ENCODE measurements around the gene KIF18A.
A peak's percentile ranks its signal among the peaks of the same experiment; 100 is the strongest.
"Not testable (repeated sequence)": the region's sequence is repeated elsewhere in the genome, so short reads cannot be mapped to it uniquely, and the experiment has no call there.

KIF18A gene

GRCh38 chr11:28107750-28108618, at the start of gene KIF18A, which contains the start of gene METTL15:
Gene KIF18A (minus strand): TSS chr11:28108156. CDS start chr11:28097947, 10,209 bp downstream.
Gene METTL15 (plus strand): TSS chr11:28108388. CDS start chr11:28113335, 4,947 bp downstream.
- DNase-seq, result peak; percentile 99

- no peak for DNase-seq
Observed at GRCh38 chr11:28153586-28153985, 45.6 kb upstream of the KIF18A start.

- no peak for DNase-seq
Observed at GRCh38 chr11:28152743-28153142, 44.8 kb upstream of the KIF18A start.

- no peak for DNase-seq
Observed at GRCh38 chr11:28146123-28146751, 38.3 kb upstream of the KIF18A start.

- no peak for DNase-seq
Observed at GRCh38 chr11:28144808-28145207, 36.9 kb upstream of the KIF18A start.

GRCh38 chr11:28142724-28143123, 34.8 kb upstream of the KIF18A start:
- DNase-seq, result no peak

- no peak for DNase-seq
Observed at GRCh38 chr11:28140689-28141455, 32.9 kb upstream of the KIF18A start.

GRCh38 chr11:28139841-28140415, 32.0 kb upstream of the KIF18A start:
- no peak for DNase-seq

- DNase-seq, result no peak
Observed at GRCh38 chr11:28137832-28138231, 29.9 kb upstream of the KIF18A start.

- no peak for DNase-seq
Observed at GRCh38 chr11:28137366-28137765, 29.4 kb upstream of the KIF18A start.

GRCh38 chr11:28136157-28136556, 28.2 kb upstream of the KIF18A start:
- not testable (repeated sequence) for DNase-seq

- DNase-seq, result no peak
Observed at GRCh38 chr11:28133146-28133545, 25.2 kb upstream of the KIF18A start.

- DNase-seq, result no peak
Observed at GRCh38 chr11:28132548-28132947, 24.6 kb upstream of the KIF18A start.

- DNase-seq, result no peak
Observed at GRCh38 chr11:28123151-28123581, 15.2 kb upstream of the KIF18A start.

GRCh38 chr11:28117712-28118111, 9.8 kb upstream of the KIF18A start:
- DNase-seq, result no peak

- DNase-seq, result no peak
Observed at GRCh38 chr11:28114731-28115130, 6.8 kb upstream of the KIF18A start.

- DNase-seq, result no peak
Observed at GRCh38 chr11:28114116-28114515, 6.2 kb upstream of the KIF18A start.

GRCh38 chr11:28110821-28111200, 2.9 kb upstream of the KIF18A start:
- no peak for DNase-seq

- peak; percentile 59 for DNase-seq
Observed at GRCh38 chr11:28110108-28110820, 2.3 kb upstream of the KIF18A start.

GRCh38 chr11:28108958-28109357, 1.0 kb upstream of the KIF18A start:
- no peak for DNase-seq

GRCh38 chr11:28107191-28107749, 686 bp downstream of the KIF18A start:
- DNase-seq, result no peak

All from GDM1 (cell line).